Epithelial cell of proximal tubule (primary cell): Measurements from ENCODE around the gene C16orf78. TPM values are rescaled to one million over a fixed set of nuclear protein-coding genes. Genes with fewer than 3 reads are reported as not detected.

ENCODE experiments used
- DNase-seq: peaks from one replicate; pipeline ENCODE4 v3.0.0-alpha.2; 2011; ENCODE audit warnings: low read depth
- H3K4me3 ChIP-seq: 2 replicates; pipeline ENCODE4 v1.5.1; 2011; ENCODE audit warnings: low read depth, mild to moderate bottlenecking, low read length
- total RNA-seq: library from RNA; depleted of rRNA; stranded (reverse); fragments of >200 nt; gene quantifications from 2 replicates; pipeline ENCODE4 v1.2.3, GENCODE V29; 2015
- TF ChIP-seq, protein P1 (sequence below): conservative IDR thresholded peaks from 2 replicates; pipeline ENCODE4 v1.5.1; 2012; ENCODE audit warnings: low read depth, mild to moderate bottlenecking, low read length

The C16orf78 gene
- total RNA-seq, 1 donor from 2014 or later = not detected

GRCh38 chr16:49365711-49366509 lies 7.7 kb upstream of the C16orf78 start:
- TF ChIP-seq, protein P1, sequence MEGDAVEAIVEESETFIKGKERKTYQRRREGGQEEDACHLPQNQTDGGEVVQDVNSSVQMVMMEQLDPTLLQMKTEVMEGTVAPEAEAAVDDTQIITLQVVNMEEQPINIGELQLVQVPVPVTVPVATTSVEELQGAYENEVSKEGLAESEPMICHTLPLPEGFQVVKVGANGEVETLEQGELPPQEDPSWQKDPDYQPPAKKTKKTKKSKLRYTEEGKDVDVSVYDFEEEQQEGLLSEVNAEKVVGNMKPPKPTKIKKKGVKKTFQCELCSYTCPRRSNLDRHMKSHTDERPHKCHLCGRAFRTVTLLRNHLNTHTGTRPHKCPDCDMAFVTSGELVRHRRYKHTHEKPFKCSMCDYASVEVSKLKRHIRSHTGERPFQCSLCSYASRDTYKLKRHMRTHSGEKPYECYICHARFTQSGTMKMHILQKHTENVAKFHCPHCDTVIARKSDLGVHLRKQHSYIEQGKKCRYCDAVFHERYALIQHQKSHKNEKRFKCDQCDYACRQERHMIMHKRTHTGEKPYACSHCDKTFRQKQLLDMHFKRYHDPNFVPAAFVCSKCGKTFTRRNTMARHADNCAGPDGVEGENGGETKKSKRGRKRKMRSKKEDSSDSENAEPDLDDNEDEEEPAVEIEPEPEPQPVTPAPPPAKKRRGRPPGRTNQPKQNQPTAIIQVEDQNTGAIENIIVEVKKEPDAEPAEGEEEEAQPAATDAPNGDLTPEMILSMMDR = no peak
- DNase-seq = no peak
- no peak overlapping the region for H3K4me3 ChIP-seq

- H3K4me3 ChIP-seq = no peak overlapping the region
- no peak for DNase-seq
- TF ChIP-seq, protein P1 = no peak
Measured at GRCh38 chr16:49366669-49367068, 6.9 kb upstream of the C16orf78 start.

DNA sequence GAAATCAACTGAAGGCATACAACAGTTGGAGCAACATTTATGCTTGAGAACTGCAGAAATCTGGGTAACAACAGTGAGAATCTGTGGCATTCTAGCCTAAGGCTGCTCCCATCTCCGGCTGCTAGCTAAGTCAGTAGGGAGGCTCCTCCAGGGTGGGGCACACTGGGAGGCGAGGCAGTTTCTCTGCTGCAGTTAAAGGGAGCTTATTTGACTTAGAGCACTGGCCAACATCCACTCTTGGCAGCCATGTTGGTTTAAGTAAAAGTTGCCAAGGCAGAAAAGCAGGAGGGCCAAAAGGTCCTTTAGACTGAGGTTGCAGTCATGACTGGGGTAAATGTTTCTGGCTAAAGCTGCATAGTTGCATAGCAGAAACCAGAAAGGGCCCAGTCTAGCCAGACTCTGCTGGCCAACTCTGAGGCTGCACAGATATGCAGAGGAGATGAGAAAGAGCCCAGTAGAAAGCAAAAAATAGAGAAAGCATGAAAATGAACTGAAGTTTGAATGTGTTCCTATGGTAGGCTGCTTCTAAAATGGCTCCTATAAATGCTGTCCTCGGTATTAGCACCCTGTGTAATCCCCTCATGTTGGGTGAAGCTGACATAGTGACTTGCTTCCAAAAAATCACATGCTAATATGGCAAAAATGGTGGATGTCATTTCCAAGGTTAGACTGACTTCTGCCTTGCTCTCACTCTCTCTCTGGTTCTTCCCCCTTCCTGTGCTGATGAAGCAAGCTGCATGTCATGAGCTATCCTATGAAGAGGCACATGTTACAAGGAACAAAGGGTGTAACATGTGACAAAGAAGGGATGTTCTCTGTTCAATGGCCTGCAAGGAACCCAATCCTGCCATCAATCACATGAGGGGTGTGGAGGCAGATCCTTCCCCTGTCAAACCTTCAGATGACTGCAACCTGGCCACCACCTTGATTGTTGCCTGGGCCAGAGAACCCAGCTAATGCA lies 3.7 kb upstream of the C16orf78 start:
- no peak overlapping the region for H3K4me3 ChIP-seq
- DNase-seq = no peak
- TF ChIP-seq, protein P1 = no peak

DNA sequence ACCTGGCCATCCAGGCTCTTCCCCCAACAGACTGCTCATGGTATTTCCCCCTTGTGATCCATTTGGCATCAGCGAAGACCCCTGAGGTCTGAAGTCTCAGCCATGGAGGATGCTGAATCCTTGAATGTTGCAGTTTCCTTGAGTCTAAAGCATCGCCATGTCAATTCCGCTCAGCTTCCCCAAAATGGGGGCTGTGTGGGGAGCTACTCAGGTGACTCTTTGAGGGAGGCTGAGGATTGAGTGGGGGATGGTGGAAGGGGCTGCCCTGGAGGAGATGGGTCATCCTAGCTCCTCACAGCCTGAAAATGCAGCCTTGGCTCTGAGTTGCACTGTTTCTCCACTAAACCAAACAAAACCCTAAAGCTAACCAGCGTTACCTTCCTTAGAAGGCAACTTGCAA lies 2.6 kb downstream of the C16orf78 start:
- TF ChIP-seq, protein P1 = no peak
- no peak for DNase-seq
- no peak overlapping the region for H3K4me3 ChIP-seq

DNA sequence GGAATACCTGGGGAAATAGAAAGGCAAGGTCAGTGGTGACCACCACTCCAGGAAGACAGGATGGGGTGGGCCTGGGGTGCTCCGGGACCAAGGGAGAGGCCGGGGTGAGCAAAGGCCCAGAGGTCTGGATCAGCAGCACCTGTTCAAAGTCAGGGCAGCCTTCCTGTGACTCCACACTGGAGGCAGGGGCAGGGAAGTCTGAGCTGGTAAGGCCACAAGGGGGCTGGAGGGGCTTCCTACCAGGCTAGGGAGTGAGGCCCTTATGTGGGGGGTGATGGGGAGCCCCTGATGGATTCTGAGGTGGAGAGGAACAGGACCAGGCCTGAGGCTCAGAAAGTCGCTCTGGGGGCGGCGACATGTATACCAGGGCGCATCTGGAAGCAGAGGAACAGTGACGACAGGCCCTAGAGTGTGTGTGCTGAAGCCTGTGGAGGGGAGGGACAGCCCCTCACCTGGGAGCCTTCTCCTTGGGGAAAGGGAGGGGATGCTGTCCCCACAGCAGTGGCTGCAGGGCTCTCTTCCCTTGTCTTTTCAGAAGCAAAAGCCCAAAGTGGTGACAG lies 3.7 kb downstream of the C16orf78 start:
- no peak overlapping the region for H3K4me3 ChIP-seq
- DNase-seq = no peak
- TF ChIP-seq, protein P1 = no peak

DNA sequence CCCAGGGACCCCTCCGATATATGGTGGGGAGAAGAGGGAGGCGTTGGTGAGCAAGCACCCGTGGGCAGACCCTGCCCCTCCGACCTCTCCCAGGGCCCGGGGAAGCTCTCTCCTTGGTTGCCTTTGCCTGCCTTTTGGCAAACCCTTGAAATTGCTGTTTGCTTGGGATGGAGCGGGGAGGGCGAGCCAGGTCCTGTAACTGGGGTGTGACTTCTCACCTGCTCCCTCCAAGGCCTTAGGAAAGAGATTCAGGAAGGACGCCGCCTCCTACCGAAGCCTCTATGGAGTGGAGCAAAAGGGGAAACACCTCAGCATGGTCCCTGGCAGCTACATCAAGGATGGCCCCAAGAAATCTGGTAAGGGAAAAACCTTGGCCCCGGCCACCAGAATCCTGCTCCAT lies 4.6 kb downstream of the C16orf78 start:
- TF ChIP-seq, protein P1 = no peak
- no peak overlapping the region for H3K4me3 ChIP-seq
- DNase-seq = no peak
